LNCAP (cell line): ENCODE measurements around the gene CDH15.

Experiments used
- TF ChIP-seq, protein P1 (sequence below): fragments of 450-650 bp; IDR thresholded peaks from 2 replicates; pipeline ENCODE4 v1.5.1; 2017; ENCODE audit warnings: mild to moderate bottlenecking

The CDH15 gene

GRCh38 chr16:89167425-89167941, 4.1 kb upstream of the CDH15 start:
- TF ChIP-seq, protein P1, sequence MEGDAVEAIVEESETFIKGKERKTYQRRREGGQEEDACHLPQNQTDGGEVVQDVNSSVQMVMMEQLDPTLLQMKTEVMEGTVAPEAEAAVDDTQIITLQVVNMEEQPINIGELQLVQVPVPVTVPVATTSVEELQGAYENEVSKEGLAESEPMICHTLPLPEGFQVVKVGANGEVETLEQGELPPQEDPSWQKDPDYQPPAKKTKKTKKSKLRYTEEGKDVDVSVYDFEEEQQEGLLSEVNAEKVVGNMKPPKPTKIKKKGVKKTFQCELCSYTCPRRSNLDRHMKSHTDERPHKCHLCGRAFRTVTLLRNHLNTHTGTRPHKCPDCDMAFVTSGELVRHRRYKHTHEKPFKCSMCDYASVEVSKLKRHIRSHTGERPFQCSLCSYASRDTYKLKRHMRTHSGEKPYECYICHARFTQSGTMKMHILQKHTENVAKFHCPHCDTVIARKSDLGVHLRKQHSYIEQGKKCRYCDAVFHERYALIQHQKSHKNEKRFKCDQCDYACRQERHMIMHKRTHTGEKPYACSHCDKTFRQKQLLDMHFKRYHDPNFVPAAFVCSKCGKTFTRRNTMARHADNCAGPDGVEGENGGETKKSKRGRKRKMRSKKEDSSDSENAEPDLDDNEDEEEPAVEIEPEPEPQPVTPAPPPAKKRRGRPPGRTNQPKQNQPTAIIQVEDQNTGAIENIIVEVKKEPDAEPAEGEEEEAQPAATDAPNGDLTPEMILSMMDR, result peak; percentile 94

GRCh38 chr16:89168381-89169189, 3.0 kb upstream of the CDH15 start:
- TF ChIP-seq, protein P1, result no peak

- TF ChIP-seq, protein P1, result no peak
Measured at GRCh38 chr16:89169778-89170177, 1.8 kb upstream of the CDH15 start.

GRCh38 chr16:89170346-89171215, 967 bp upstream of the CDH15 start:
- TF ChIP-seq, protein P1, result peak; percentile 15; the same call in 1 of the 2 replicates

GRCh38 chr16:89172171-89172527, 601 bp downstream of the CDH15 start:
- TF ChIP-seq, protein P1, result no peak

- TF ChIP-seq, protein P1, result no peak
Measured at GRCh38 chr16:89172528-89173173, 1.1 kb downstream of the CDH15 start.

GRCh38 chr16:89173174-89173921, 1.8 kb downstream of the CDH15 start:
- TF ChIP-seq, protein P1, result no peak
